SW480 (cell line): ENCODE results near the gene PIANP.

Experiments used
- DNase-seq: peaks from one replicate; pipeline ENCODE4 v3.0.0-alpha.2; 2016; ENCODE audit warnings: low spot score

PIANP gene

DNA sequence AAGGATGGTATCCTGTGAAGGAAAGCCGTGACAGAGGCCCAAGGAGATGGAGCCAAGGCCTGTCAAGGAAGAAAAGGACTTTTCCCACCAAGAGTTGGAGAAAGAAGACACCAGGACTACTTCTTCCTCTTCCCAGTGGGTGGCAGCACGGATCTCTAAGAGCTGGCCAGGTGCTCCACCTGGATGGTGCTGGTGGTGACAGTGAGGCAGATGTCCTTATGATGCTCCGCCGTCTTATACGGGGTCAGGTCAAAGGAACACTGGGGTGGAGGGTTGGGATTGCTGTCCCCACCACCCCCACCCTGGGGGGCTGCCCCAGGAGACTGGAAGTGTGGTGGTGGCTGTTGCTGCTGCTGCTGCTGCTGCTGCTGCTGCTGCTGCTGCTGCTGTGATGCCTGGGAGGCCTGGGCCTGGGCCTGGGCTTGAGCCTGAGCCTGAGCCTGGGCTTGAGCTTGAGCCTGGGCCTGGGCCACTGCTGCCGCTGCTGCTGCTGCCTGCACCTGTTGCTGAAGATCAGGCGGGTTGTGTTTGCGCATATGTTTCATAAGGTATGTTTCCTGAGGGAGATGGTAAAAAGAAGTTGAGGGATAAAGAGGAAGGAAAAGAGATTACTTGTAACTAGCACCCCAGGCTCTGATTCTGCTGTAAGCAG is 32.9 kb downstream of the PIANP start:
- peak; percentile 44 for DNase-seq

GRCh38 chr12:6666211-6666610 is 34.4 kb downstream of the PIANP start:
- no peak for DNase-seq

GRCh38 chr12:6664902-6665301 is 35.7 kb downstream of the PIANP start:
- DNase-seq, result no peak

- peak; percentile 100 for DNase-seq
Measured at GRCh38 chr12:6662906-6663742, 37.5 kb downstream of the PIANP start, which contains the start of gene ING4. TSS of gene ING4 (minus strand) at chr12:6663119. CDS start at chr12:6663101, 18 bp downstream.

GRCh38 chr12:6662602-6662905 is 38.1 kb downstream of the PIANP start:
- peak; percentile 31 for DNase-seq

GRCh38 chr12:6653987-6654386 is 46.6 kb downstream of the PIANP start:
- no peak for DNase-seq

- no peak for DNase-seq
Measured at GRCh38 chr12:6653342-6653741, 47.3 kb downstream of the PIANP start.

DNA sequence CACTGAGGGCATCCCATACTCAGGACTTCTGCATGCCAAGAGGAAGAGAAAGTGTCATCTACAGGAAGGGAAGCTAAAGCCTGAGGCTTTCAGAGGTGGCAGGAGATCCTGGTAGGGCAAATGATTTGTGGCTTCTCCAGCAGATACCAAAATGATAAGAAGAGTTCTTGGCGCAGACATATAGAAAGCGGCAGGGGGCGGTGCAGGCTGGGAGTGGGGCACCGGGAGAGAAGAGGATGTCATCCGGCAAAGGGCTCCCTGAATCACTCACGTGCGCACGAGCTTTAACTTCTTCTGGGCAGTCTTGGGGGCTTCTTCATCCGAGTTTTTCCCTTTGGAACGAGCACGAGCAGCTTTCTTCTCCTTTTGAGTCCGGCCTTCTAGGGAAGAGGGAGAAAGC is 48.2 kb downstream of the PIANP start:
- DNase-seq, result no peak

- DNase-seq, result no peak
Measured at GRCh38 chr12:6650832-6651231, 49.8 kb downstream of the PIANP start.

GRCh38 chr12:6647083-6647604 is 53.5 kb downstream of the PIANP start, which contains the start of gene ACRBP:
TSS of gene ACRBP (minus strand) at chr12:6647432. CDS start at chr12:6647366, 66 bp downstream.
- DNase-seq, result peak; percentile 75

DNA sequence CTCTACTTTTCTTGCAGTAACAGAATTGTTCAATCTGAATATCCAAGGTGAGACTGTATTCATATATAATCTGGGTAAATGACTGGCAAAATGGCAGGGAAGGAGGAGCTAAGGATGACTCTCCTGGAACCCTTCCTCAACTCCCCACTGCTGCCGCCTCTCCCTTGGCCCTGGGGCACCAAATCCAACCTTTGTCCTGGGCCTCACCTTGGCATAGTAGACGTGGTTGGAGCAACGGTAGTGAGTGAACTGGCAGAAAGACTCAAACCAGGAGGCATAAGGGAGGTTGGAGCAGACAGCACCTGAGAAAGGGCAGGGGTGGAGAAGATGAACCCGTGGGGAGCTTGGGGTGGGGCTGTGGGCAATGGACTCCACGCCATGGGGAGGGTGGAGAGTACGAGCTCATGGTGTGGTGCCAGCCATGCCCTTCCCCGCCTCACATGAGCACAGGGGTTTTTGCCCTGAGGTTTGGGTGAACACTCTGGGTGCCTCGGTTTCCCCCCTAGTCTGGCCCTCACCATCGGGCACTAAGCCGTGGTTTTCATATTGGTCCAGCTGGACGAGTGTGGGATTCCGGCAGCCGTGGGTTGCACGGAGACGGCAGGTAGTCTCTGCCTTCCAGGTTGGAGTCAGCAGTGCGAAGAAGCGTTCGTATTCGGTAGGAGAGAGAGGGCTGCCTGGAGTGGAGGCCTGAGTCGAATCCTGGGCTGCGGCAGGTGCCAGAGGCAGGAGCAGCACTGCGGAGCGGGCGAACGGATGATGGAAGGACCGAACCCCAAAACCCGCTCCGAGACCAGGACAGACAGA is 54.1 kb downstream of the PIANP start:
- no peak for DNase-seq

DNA sequence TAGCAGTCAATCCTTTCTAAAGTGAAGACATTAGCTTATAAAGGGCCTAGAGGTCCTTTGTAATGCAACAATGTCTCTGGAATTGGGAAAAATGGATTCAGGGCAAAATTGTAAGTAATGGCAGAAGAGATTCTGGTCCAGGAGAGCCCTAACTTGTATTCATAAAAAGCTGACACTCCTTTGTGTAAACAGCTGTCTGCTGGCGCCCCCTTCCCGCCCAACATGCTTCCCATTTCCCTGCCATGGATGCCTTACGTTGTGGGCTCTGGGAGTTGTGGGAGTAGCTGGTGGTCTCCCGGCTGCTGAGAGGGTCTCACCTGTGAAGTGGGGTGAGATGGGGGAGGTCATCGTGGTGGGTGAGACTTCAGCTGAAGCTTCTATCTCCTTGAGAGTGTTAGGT is 55.7 kb downstream of the PIANP start:
- no peak for DNase-seq

- DNase-seq, result no peak
Measured at GRCh38 chr12:6644257-6644596, 56.4 kb downstream of the PIANP start.
